ENCODE results near the gene OR4N2.
"Not testable (repeated sequence)": the region's sequence is repeated elsewhere in the genome, so short reads cannot be mapped to it uniquely, and the experiment has no call there.

DNA sequence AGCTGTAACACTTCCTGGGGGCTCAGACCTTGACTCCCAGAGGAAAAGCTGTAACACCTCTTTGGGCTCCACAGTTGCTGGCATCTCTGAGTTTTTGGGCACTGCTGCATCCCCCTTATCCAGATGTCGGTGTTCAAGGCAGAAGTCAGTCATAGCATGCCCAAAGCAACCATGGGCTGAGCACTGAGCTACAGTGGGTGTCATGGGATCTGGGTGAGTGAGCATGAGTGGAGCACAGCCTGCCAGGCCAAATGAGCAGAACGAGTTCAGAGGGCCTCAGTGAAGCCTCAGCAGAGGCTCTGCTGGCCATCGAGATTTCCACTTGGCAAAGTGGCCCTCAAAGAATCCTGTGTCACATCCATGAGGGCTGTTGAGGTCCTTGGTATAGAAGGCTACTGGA lies 32.1 kb upstream of the OR4N2 start:
- not testable (repeated sequence) for TF ChIP-seq EZH2 (IDR thresholded peaks at IDR 0.05; ENCODE audit: insufficient read depth, poor library complexity, severe bottlenecking); EZH2phosphoT487 (IDR thresholded peaks at IDR 0.05; ENCODE audit: insufficient read depth, low read depth)
